Right ventricle myocardium superior (tissue), 1 donor: Measurements from ENCODE around the gene RRAGB. TPM values are rescaled to one million over a fixed set of nuclear protein-coding genes. Genes with fewer than 3 reads are reported as not detected.
"Not testable (repeated sequence)": the region's sequence is repeated elsewhere in the genome, so short reads cannot be mapped to it uniquely, and the experiment has no call there.

Experiments
- ATAC-seq: fragments of 200-7000 bp; cut with Tn5 transposase; one replicate; pipeline ENCODE4 v1.9.1; 2020; ENCODE audit warnings: mild to moderate bottlenecking; ENCODE audit not compliant: poor library complexity
- DNase-seq: peaks from one replicate; pipeline ENCODE4 v3.0.0-alpha.2; 2020
- intact Hi-C: fragments of 100-400 bp; cut with DNase I; formaldehyde crosslinking; loops from one replicate; pipeline ENCODE4 v1.11.2; 2022
- long read RNA-seq: library from polyadenylated mRNA; unstranded; transcript quantifications from one replicate; pipeline ENCODE4 v2.0.0, GENCODE V29; 2021
- total RNA-seq: library from RNA; stranded (reverse); fragmentation: NEBNext Ultra II Directional; extraction: Animal tissue kit (Norgen Biotek cat#: 25700); gene quantifications from one replicate; pipeline ENCODE4 v1.2.1, GENCODE V29; 2021
- donor health status: DM: no; HTN: yes; CAD: no; lungs with severe emphysema.

Gene RRAGB, protein sequence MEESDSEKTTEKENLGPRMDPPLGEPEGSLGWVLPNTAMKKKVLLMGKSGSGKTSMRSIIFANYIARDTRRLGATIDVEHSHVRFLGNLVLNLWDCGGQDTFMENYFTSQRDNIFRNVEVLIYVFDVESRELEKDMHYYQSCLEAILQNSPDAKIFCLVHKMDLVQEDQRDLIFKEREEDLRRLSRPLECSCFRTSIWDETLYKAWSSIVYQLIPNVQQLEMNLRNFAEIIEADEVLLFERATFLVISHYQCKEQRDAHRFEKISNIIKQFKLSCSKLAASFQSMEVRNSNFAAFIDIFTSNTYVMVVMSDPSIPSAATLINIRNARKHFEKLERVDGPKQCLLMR
- 9.7 TPM for total RNA-seq
- long read RNA-seq, transcript RRAGB-201 (11 exons, 1,573 nt) = minor isoform, 11 of 29 reads
- long read RNA-seq, transcript RRAGB-202 (10 exons, 2,061 nt) = major isoform, 13 of 29 reads
- long read RNA-seq, partial matches to known transcripts = 0 of 29 reads
- long read RNA-seq, other reads (novel, unspliced or antisense) = 5 of 29 reads

DNA sequence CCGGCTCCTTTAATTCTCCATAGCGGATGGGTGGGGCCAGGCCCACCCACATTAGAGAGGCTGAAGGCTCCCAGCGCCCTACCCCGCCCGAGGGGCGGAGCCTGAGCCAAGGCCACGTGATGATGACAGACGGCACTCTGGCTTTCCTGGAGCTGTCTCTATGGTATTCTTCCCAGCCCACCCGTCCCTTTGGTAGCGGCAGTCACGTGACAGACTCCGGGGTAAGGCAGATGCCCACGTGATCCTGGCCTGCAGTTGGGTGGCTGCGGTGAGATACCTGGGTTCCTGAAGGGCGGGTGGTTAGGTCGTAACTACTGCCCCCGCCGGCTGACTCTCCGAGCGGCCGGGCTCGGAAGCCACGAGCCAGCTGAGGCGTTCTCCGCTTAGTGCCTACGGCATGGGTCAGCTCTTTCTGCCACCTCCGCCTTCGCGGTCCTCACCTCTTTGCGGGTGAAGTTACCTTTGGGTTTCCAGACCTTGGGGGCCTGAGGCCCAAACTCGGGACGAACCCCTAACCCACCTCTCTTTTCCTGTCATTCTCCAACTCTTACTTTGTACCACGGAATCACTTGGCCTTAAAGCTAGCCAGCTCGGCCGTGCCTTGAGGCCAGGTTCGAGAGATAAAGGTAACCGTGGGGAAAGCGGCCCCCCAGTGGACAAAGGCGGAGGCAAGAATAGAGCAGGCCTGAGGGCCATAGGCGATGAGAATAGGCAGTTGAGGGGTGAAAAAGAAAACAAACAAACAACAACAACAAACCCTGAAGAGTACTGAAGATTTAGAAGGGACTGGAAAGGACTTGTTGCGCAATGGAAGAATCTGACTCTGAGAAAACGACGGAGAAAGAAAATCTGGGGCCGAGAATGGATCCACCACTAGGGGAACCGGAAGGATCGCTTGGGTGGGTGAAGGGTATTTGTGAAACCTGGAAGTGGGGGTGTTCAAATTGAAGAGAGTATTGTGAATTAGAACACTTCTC lies at the start of gene RRAGB:
Gene RRAGB (plus strand): TSS at position 229 of the 977 bp plus-strand sequence. CDS start 579 bp downstream, at position 808.
- peak; percentile 95 for DNase-seq
- intact Hi-C loops = no loop called here
- ATAC-seq = peak; percentile 100

DNA sequence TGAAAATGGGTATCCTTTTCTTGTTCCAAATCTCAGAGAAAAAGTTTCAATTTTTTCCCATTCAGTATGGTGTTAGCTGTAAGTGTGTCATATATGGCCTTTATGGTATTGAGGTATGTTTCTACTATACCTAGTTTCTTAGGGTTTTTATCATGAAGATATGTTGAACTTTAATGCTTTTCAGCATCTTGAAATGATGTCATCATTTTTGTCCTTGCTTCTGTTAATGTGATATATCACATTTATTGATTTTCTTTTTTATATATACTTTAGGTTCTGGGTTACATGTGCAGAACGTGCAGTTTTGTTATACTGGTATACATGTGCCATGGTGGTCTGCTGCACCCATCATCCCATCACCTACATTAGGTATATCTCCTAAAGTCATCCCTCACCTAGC lies 49.5 kb upstream of the RRAGB start:
- DNase-seq (no peak), ATAC-seq (no peak)
- intact Hi-C loops = no loop called here

DNA sequence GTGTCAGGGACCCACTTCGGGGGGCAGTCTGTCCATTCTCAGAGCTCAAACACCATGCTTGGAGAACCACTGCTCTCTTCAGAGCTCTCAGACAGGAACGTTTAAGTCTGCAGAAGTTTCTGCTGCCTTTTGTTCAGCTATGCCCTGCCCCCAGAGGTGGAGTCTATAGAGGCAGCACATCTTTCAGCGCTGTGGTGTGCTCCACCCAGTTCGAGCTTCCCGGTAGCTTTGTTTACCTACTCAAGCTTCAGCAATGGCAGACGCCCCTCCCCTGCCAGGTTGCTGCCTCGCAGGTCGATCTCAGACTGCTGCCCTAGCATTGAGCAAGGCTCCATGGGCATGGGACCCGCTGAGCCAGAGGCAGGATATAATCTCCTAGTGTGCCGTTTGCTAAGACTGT lies 29.0 kb upstream of the RRAGB start:
- DNase-seq, intact Hi-C loops, ATAC-seq: not testable (repeated sequence)

DNA sequence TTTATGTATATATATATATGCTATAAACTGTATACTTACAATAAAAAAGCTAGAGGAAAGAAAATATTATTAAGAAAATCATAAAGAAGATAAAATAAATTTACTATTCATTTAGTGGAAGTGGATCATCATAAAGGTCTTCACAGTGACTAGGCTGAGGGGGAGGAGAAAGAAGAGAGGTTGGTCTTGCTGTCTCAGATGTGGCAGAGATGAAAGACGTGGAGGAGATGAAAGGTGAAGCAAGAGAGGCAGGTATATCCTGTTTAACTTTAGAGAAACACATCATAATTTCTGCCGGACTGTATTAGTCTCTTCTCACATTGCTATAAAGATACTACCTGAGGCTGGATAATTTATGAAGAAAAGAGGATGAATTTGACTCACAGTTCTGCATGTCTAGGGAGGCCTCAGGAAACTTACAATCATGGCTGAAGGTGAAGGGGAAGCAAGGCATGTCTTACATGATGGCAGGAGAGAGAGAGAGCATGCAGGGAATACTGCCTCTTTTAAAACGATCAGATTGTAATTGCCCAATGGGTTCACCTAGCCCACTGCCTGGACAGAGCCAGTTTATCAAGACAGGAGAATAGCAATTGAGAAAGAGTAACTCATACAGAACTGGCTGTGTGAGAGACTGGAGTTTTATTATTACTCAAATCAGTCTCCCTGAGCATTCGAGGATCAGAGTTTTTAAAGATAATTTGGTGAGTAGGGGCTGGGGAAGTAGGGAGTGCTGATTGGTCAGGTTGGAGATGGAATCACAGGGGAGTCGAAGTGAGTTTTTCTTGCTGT lies 22.1 kb upstream of the RRAGB start:
- no peak for ATAC-seq
- intact Hi-C loops = no loop called here
- no peak for DNase-seq

DNA sequence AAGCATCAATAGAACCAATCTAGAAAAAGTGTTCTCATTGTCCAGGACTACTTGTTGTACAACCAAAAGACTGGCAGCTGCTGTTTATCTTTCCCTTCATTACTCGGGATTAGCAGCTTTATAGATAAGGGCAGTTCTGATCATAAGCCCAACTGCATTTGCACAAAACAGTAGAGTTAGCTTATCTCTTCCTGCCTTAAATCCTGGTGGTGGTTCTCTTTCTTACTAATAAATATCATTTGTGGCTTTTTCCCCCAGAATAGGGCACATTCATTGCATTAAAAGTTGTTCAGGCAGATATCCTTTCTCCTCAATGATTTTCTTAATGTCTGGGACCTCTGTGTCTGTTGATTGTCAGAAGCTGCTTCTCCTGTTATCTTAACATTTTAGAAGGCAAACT lies 20.2 kb upstream of the RRAGB start:
- intact Hi-C loops = no loop called here
- DNase-seq (no peak), ATAC-seq (no peak)

DNA sequence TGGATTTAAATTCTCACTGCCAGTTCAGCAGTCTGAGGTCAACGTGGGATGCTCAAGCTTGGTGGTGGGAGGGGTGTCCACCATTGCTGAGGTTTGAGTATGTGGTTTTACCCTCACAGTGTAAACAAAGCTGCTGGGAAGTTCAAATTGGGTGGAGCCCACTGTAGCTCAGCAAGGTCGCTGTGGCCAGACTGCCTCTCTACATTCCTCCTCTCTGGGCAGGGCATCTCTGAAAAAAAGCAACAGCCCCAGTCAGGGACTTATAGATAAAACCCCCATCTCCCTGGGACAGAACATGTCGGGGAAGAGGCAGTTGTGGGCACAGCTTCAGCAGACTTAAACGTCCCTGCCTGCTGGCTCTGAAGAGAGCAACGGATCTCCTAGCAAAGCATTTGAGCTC lies 14.9 kb upstream of the RRAGB start:
- no peak for DNase-seq
- intact Hi-C loops = no loop called here
- ATAC-seq = no peak

DNA sequence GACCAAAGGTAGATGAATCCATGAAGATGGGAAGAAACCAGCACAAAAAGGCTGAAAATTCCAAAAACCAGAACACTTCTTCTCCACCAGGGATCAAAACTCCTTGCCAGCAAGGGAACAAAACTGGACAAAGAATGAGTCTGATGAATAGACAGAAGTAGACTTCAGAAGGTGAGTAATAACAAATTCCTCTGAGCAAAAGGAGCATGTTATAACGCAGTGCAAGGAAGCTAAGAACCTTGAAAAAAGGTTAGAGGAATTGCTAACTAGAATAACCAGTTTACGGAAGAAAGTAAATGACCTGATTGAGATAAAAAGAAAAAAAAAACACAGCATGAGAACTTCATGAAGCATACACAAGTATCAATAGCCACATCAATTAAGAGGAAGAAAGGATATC lies 14.1 kb upstream of the RRAGB start:
- ATAC-seq, DNase-seq, intact Hi-C loops: not testable (repeated sequence)

DNA sequence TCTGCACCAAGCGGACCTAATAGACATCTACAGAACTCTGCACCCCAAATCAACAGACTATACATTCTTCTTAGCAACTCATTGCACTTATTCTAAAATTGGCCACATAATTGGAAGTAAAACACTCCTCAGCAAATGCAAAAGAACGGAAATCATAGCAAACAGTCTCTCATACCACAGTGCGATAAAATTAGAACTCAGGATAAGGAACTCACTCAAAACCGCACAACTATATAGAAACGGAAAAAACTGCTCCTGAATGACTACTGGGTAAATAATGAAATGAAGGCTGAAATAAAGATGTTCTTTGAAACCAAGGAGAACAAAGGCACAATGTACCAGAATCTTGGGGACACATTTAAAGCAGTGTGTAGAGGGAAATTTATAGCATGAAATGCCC lies 12.5 kb upstream of the RRAGB start:
- ATAC-seq, intact Hi-C loops, DNase-seq: not testable (repeated sequence)

DNA sequence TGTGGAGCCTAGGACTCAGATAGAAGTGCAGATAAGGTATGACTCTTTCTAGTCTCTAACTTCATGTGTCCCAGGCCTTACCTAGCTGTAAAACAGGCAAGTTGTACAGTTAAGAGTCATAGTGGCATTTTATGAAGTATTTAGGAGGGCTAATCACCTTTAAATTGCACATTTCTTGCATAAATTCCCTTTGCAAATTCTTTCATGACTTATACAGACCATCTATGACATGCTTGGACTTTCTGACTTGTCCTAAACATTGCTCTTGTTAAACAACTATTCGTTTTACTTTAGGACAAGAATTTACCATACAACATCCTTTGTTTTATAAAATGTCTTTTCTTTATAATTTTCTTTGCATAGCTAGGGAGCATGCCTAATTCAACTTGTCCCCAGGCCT lies 7.8 kb upstream of the RRAGB start:
- no peak for ATAC-seq
- DNase-seq = no peak
- intact Hi-C loops = no loop called here

DNA sequence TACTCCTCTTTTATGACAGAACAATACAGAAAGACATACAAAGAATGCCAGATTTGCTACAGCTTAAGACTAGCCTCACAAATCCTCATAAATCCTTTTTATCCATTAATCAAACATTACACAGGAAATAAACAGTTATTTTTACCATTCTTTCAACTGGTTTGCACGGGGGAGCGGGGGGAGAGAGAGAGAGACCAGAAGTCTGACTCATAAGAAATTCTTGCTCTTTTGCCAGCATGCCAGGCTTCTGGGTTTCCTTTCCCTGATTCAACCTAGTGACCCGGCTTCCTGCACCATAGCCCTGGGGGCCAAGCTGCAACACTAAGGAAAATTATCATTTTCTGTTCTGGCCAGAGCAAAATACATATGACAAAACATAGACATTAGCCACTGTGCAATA lies 6.8 kb upstream of the RRAGB start:
- DNase-seq = no peak
- intact Hi-C loops = no loop called here

DNA sequence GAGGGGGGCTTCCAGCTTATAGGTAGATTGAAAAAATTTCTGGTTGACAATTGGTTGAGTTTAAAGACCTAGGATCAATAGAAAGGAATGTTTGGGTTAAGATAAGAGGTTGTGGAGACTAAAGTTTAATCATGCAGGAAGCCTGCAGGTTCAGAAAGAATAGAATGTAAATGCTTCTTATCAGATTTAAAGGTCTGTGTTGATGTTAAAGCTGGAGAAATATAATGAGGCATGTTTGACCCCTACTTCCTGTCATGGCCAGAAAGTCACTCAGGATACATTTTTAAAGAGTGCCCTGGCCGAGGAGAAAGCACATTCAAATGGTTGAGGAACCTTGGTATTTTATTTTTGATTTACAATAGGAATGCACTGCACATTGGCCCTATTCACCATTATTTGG lies 3.9 kb upstream of the RRAGB start:
- DNase-seq = no peak
- intact Hi-C loops = no loop called here
- ATAC-seq = no peak

More for the DNA sequence above, 6.8 kb upstream of the RRAGB start:
- no peak for ATAC-seq

DNA sequence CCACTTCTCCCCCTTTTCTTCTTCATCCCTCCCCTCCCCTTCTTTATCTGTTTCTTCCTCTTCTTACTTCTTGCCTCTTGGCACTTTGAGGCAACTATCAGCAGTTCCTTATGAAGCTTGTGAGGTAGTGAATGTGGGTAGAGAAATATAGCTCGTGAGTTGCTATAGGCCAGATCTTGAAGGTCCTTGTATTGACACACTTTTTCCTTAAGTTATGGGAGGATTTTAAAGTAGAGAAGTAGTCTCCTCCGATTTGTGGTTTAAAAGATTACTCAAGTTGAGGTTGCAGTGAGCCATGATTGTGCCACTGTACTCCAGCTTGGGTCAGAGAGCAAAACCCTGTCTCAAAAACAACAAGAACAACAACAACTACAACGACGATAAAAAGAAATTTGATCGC lies 3.4 kb upstream of the RRAGB start:
- DNase-seq (no peak), ATAC-seq (no peak)
- intact Hi-C loops = no loop called here

DNA sequence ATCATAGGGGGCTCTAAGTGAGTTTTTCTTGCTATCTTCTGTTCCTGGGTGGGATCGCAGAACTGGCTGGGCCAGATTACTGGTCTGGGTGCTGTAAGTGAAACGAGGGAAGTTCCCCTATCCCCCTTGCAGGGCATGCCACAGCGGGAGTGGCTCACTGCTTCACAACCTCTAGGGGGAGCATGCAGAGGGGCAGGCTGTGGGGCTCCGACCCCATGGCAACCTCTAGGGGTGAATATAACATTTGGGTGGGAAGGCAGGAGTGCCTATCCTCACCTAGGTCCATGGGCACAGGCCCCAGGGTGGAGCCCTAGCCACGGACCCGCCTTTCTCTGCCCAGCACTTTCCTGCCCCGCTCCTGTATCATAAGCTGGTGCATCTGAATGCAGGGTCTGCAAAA lies 1.7 kb upstream of the RRAGB start:
- no peak for DNase-seq
- ATAC-seq = no peak
- intact Hi-C loops = no loop called here

DNA sequence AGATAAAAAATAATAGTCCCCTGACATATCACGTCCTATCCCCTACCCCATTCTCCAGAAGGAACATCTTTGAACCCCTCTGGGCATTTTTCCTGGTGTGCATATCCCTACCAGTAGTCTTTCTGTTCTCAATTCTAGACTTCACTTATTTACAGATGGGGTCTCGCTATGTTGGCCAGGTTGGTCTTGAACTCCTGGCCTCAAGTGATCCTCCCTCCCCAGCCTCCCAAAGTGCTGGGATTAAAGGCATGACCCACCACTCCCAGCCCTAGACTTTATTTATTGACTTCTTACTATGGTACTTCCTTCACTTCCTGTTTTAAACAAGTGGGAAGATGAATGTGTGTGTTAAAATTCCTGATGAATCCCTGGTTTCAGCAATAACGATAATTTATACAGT lies 612 bp upstream of the RRAGB start:
- no peak for DNase-seq
- intact Hi-C loops = no loop called here
- ATAC-seq = no peak

DNA sequence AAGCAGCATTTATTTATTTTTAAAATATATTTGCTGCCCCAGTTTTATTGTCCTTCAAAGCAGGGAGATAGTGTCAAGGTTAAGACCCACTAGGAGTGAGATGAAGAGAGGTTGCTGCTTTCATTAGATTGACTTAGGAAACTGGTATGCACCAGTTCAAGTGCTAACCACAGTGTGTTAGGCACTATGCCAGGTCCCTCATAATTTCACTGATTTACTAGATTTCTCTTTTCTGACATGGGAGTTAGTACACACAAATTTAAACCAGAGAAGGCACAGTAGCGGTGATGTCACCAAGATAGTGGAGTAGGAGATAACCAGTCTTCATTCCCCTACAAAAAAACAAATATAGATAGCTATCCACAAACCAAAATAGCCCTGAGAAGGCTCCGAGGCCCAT lies 14.3 kb downstream of the RRAGB start:
- intact Hi-C loops = no loop called here
- DNase-seq (no peak), ATAC-seq (no peak)

DNA sequence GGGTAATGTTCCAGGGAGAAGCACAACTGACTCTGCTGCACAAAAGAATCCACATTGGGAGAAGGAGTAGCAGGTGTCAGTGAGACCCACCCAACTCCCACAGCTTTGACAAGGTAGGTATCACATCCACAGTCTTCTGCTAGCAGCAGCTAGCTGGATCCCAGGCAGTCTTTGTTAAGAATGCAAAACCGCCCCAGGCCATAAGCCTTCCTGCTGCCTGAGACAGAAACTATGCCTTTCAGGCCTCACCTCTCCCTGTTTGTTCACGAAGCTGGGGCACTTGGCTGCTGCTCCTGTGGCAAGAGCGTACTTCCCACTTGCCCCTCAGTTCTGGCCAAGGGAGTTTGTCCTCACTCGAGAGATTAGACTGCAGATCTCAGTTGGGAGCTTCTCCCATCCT lies 21.4 kb downstream of the RRAGB start:
- intact Hi-C loops = no loop called here

DNA sequence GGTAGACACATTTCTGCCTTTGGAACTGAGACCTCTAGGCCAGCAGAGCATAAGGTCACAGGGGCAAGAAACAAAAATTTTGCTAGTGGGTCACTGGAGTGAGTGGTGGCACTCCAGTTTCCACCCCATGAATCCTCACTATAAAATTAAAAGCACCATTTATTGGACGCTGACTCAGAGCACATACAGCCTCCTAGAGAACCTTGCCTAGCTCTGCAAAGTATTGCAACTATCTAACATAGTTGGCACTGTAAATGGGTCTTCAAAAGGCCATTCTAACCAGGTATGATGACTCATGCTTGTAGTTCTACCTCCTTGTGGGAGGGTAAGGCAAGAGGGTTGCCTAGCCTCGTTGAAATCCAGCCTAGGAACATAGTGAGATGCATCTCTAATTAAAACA lies 25.1 kb downstream of the RRAGB start:
- intact Hi-C loops = no loop called here
- DNase-seq (no peak), ATAC-seq (no peak)

More for the DNA sequence above, 21.4 kb downstream of the RRAGB start:
- no peak for ATAC-seq
- no peak for DNase-seq

DNA sequence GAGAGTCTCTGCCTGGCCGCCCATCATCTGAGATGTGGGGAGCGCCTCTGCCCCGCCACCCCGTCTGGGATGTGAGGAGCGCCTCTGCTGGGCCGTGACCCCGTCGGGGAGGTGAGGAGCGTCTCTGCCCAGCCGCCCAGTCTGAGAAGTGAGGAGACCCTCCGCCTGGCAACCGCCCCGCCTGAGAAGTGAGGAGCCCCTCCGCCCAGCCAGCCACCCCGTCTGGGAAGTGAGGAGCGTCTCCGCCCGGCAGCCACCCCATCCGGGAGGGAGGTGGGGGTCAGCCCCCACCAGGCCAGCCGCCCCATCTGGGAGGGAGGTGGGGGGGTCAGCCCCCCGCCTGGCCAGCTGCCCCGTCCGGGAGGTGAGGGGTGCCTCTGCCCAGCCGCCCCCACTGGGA lies 30.9 kb downstream of the RRAGB start:
- ATAC-seq, DNase-seq, intact Hi-C loops: not testable (repeated sequence)

DNA sequence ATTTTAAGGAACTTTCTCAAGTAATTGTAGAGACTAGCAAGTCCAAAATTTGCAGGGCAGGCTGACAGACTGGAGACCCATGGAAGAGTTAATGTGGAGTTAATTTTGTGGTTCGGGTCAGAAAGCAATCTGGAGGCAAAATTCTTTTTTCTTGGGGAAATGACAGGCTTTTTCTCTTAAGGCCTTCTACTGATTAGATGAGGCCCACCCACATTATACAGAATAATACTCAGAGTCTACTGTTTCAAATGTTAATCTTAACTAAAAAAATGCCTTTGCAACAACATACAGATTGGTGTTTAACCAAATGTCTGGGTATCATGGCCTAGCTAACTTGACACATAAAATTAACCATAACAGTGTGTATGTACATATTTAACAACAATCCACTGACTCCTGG lies 32.7 kb downstream of the RRAGB start:
- ATAC-seq = no peak
- no peak for DNase-seq
- intact Hi-C loops = no loop called here
